A549 (cell line): ENCODE results near the gene SCN2B.

ENCODE experiments used
- TF ChIP-seq, protein P1 (sequence below): fragments of >200 bp; sonication (Bioruptor Twin); formaldehyde crosslinking; IDR thresholded peaks from 3 replicates; pipeline ENCODE4 v1.5.1; 2016
- TF ChIP-seq, protein P2 (sequence below): fragments of 450-650 bp; IDR thresholded peaks from 2 replicates; pipeline ENCODE4 v1.6.1; 2014; ENCODE audit warnings: antibody characterized with exemption

DNA sequence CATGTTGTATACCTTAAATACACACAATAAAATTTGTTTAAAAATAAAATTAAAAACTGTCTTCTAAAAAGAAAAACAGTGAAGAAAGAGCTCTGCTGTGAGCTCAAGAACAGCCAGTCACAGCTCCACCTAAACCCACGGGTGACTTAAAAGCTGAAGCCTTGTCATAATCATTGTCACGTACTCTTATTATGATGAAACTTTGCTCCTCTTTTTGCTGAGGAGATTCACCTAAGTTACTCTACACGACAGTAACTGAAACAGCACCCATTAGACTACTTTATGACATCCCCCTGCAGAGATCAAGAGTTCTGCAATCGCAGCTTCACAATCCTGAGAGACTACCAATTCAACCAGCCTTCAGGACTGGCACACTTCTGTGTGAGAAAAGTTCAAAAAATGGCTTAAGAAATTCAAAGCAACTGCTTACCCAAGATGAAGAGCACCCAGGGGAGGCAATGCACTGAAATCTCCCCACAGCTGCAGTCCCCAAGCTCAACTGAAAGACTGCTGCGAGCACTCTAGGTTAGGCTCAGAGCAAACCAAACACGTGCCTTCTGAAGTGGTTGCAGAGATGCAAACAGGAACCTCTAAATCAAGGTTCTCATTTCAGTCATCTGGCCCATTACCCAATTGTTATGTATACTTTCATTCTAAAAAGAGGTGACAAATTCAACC is 48.2 kb upstream of the SCN2B start, which contains the start of gene JAML:
- TF ChIP-seq, protein P1, sequence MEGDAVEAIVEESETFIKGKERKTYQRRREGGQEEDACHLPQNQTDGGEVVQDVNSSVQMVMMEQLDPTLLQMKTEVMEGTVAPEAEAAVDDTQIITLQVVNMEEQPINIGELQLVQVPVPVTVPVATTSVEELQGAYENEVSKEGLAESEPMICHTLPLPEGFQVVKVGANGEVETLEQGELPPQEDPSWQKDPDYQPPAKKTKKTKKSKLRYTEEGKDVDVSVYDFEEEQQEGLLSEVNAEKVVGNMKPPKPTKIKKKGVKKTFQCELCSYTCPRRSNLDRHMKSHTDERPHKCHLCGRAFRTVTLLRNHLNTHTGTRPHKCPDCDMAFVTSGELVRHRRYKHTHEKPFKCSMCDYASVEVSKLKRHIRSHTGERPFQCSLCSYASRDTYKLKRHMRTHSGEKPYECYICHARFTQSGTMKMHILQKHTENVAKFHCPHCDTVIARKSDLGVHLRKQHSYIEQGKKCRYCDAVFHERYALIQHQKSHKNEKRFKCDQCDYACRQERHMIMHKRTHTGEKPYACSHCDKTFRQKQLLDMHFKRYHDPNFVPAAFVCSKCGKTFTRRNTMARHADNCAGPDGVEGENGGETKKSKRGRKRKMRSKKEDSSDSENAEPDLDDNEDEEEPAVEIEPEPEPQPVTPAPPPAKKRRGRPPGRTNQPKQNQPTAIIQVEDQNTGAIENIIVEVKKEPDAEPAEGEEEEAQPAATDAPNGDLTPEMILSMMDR: no peak
- TF ChIP-seq, protein P2, sequence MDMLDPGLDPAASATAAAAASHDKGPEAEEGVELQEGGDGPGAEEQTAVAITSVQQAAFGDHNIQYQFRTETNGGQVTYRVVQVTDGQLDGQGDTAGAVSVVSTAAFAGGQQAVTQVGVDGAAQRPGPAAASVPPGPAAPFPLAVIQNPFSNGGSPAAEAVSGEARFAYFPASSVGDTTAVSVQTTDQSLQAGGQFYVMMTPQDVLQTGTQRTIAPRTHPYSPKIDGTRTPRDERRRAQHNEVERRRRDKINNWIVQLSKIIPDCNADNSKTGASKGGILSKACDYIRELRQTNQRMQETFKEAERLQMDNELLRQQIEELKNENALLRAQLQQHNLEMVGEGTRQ: no peak
